GM12891 (cell line): ENCODE data around the gene SMG6.
A peak's percentile ranks its signal among the peaks of the same experiment; 100 is the strongest.

ENCODE experiments used
- POLR2A ChIP-seq: IDR thresholded peaks from 2 replicates; pipeline ENCODE4 v1.6.1; 2011; ENCODE audit warnings: low read depth, low read length, control low read depth
- POLR2AphosphoS5 ChIP-seq: IDR thresholded peaks from 2 replicates; pipeline ENCODE4 v1.6.1; 2011; ENCODE audit warnings: low read depth, low read length, control low read depth
- TAF1 ChIP-seq: IDR thresholded peaks from 2 replicates; pipeline ENCODE4 v1.6.1; 2011; ENCODE audit warnings: low read depth, low read length, control low read depth

DNA sequence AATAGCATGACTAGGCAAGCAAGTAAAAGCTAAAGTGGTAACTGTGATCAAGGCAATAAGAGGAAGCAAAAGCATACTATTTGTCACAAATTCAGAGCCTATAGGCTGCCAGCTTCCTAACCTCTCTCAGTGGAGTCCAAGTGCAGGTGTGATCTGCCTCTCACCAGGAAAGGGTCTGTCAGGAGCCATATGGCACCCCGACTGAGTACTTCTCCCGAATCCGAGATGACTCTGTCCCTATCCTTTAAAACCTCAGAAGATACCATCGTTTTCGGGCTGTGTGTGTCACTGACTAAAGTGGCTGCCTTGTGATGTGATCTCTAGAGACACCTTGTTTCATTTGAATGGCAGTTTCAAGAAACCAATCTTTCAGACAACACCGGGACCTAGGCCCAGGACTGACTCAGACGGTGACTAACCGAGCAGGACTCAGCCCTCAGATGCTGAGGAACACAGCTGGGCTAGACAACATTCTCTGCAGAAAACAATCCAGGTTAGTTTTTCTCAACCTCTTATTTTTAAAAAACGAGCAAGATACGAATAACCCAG, 63.6 kb downstream of the SMG6 start:
- TF ChIP-seq POLR2AphosphoS5 = peak; percentile 78
- TF ChIP-seq POLR2A = peak; percentile 79
- 0 out of 2 replicates have a peak, but pooled peaks have one; percentile 24 for TF ChIP-seq TAF1
